IPS-18a (cell line): ENCODE measurements around the gene ALOX5.
A peak's percentile ranks its signal among the peaks of the same experiment; 100 is the strongest.
"Not testable (repeated sequence)": the region's sequence is repeated elsewhere in the genome, so short reads cannot be mapped to it uniquely, and the experiment has no call there.

Experiments
- H3K27ac ChIP-seq: one replicate; pipeline ENCODE4 v1.5.1; 2013; ENCODE audit warnings: low read length
- H3K27me3 ChIP-seq: one replicate; pipeline ENCODE4 v1.6.1; 2013; ENCODE audit warnings: mild to moderate bottlenecking, low read length; ENCODE audit not compliant: control insufficient read depth, insufficient read depth
- H3K36me3 ChIP-seq: one replicate; pipeline ENCODE4 v1.6.1; 2013; ENCODE audit warnings: low read depth, low read length; ENCODE audit not compliant: control insufficient read depth
- H3K4me1 ChIP-seq: one replicate; pipeline ENCODE4 v1.6.1; 2013; ENCODE audit warnings: low read depth, low read length; ENCODE audit not compliant: control insufficient read depth
- H3K4me3 ChIP-seq: one replicate; pipeline ENCODE4 v1.5.1; 2013; ENCODE audit warnings: low read length
- H3K9ac ChIP-seq: one replicate; pipeline ENCODE4 v1.6.1; 2013; ENCODE audit warnings: mild to moderate bottlenecking, low read length, moderate library complexity
- H3K9me3 ChIP-seq: one replicate; pipeline ENCODE4 v1.6.1; 2013; ENCODE audit warnings: low read depth, low read length; ENCODE audit not compliant: control insufficient read depth

ALOX5 gene

DNA sequence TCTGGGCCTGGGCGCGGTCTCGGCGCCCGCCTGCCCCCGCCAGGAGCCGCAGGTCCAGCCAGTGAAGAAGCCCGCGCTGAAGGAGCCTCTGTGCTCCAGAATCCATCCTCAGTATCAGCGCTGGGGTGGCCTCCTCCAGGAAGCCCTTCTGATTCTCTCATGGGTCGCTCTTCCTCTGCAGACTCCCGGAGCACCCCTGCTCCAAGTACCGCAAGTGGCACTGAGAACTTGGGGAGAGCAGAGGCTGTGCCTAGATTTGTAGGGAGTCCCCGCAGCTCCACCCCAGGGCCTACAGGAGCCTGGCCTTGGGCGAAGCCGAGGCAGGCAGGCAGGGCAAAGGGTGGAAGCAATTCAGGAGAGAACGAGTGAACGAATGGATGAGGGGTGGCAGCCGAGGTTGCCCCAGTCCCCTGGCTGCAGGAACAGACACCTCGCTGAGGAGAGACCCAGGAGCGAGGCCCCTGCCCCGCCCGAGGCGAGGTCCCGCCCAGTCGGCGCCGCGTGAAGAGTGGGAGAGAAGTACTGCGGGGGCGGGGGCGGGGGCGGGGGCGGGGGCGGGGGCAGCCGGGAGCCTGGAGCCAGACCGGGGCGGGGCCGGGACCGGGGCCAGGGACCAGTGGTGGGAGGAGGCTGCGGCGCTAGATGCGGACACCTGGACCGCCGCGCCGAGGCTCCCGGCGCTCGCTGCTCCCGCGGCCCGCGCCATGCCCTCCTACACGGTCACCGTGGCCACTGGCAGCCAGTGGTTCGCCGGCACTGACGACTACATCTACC is at the start of gene ALOX5:
Gene ALOX5, plus strand, starts transcription at position 641 of the 774 bp plus-strand sequence. Its CDS starts 64 bp downstream, at position 705.
- Histone ChIP-seq H3K27ac (no peak within 1 kb of the TSS), H3K9me3 (no peaks in the 10 kb centered on the region), H3K27me3 (peaks cover 65% of the 10 kb centered on the region), H3K4me1 (peaks cover 9% of the 10 kb centered on the region), H3K4me3 (peak within 1 kb of the TSS; percentile 59), H3K36me3 (no peaks in the 10 kb centered on the region), H3K9ac (no peak within 1 kb of the TSS)

DNA sequence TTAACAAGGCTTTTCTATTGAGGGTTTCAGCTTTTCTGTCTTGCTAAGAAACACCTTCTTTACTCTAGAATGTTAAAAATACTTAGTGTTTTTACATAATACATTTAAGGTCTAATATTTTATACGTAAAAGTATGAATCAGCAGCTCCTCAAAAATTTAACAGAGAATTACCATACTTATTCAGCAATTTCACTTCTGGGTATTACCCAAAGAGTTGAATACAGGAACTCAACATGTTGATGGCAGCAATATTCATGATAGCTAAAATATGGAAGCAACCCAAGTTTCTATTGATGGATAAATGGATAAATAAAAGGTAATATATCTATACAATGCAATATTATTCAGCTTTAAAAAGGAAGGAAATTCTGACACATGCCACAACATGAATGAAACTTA is 48.9 kb upstream of the ALOX5 start:
- H3K9me3 ChIP-seq, result peaks cover under 1% of the 10 kb centered on the region
- H3K27me3 ChIP-seq, result no peaks in the 10 kb centered on the region
- H3K27ac ChIP-seq, result no peak overlapping the region
- no peak overlapping the region for H3K4me3 ChIP-seq
- H3K36me3 ChIP-seq, result no peaks in the 10 kb centered on the region
- no peak overlapping the region for H3K9ac ChIP-seq
- no peaks in the 10 kb centered on the region for H3K4me1 ChIP-seq

GRCh38 chr10:45326864-45327263 is 47.2 kb upstream of the ALOX5 start:
- H3K9ac ChIP-seq, H3K9me3 ChIP-seq, H3K27me3 ChIP-seq, H3K4me1 ChIP-seq, H3K36me3 ChIP-seq, H3K27ac ChIP-seq, H3K4me3 ChIP-seq: not testable (repeated sequence)

DNA sequence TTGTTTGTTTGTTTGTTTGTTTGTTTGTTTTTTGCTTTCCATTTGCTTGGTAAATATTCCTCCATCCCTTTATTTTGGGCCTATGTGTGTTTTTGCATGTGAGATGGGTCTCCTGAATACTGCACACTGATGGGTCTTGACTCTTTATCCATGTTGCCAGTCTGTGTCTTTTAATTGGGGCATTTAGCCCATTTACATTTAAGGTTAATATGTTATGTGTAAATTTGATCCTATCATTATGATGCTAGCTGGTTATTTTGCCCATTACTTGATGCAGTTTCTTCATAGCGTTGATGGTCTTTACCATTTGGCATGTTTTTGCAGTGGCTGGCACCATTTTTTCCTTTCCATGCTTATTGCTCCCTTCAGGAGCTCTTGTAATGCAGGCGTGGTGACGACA is 42.2 kb upstream of the ALOX5 start:
- not testable (repeated sequence) for H3K36me3 ChIP-seq, H3K27ac ChIP-seq, H3K4me1 ChIP-seq, H3K27me3 ChIP-seq, H3K9ac ChIP-seq, H3K4me3 ChIP-seq, H3K9me3 ChIP-seq

GRCh38 chr10:45339894-45340293 is 34.1 kb upstream of the ALOX5 start:
- no peaks in the 10 kb centered on the region for H3K36me3 ChIP-seq

GRCh38 chr10:45340420-45340819 is 33.6 kb upstream of the ALOX5 start:
- not testable (repeated sequence) for H3K4me3 ChIP-seq, H3K4me1 ChIP-seq, H3K9ac ChIP-seq, H3K27me3 ChIP-seq, H3K36me3 ChIP-seq, H3K27ac ChIP-seq, H3K9me3 ChIP-seq

More at GRCh38 chr10:45339894-45340293, 34.1 kb upstream of the ALOX5 start:
- no peak overlapping the region for H3K9ac ChIP-seq
- H3K4me1 ChIP-seq, result no peaks in the 10 kb centered on the region
- no peaks in the 10 kb centered on the region for H3K9me3 ChIP-seq
- no peak overlapping the region for H3K27ac ChIP-seq
- no peaks in the 10 kb centered on the region for H3K27me3 ChIP-seq
- H3K4me3 ChIP-seq, result no peak overlapping the region

DNA sequence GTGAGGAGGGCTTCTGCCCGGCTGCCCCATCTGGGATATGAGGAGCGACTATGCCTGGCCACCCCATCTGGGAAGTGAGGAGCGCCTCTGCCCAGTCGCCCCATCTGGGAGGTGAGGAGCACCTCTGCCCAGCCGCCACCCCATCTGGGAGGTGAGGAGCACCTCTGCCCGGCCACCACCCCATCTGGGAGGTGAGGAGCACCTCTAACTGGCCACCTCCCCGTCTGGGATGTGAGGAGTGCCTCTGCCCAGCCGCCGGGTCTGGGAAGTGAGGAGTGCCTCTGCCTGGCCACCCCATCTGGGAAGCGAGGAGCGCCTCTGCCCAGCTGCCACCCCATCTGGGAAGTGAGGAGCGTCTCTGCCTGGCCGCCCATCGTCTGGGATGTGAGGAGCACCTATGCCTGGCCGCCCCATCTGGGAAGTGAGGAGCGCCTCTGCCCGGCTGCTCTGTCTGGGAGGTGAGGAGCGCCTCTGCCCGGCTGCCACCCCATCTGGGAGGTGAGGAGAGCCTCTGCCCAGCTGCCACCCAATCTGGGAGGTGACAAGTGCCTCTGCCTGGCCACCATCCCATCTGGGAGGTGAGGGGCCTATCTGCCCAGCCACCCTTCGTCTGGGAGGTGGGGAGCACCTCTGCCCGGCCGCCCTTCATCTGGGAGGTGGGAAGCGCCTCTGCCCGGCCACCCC is 27.2 kb upstream of the ALOX5 start:
- not testable (repeated sequence) for H3K27ac ChIP-seq, H3K9ac ChIP-seq, H3K27me3 ChIP-seq, H3K4me3 ChIP-seq, H3K9me3 ChIP-seq, H3K36me3 ChIP-seq, H3K4me1 ChIP-seq

DNA sequence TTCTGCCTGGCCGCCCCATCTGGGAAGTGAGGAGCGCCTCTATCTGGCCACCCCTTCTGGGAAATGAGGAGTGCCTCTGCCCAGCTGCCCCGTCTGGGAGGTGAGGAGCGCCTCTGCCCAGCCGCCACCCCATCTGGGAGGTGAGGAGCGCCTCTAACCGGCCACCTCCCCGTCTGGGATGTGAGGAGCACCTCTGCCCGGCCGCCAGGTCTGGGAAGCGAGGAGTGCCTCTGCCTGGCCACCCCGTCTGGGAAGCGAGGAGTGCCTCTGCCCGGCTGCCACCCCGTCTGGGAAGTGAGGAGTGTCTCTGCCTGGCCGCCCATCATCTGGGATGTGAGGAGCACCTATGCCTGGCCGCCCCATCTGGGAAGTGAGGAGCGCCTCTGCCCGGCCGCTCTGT is 26.6 kb upstream of the ALOX5 start:
- H3K36me3 ChIP-seq, H3K4me1 ChIP-seq, H3K4me3 ChIP-seq, H3K27ac ChIP-seq, H3K9me3 ChIP-seq, H3K27me3 ChIP-seq, H3K9ac ChIP-seq: not testable (repeated sequence)

DNA sequence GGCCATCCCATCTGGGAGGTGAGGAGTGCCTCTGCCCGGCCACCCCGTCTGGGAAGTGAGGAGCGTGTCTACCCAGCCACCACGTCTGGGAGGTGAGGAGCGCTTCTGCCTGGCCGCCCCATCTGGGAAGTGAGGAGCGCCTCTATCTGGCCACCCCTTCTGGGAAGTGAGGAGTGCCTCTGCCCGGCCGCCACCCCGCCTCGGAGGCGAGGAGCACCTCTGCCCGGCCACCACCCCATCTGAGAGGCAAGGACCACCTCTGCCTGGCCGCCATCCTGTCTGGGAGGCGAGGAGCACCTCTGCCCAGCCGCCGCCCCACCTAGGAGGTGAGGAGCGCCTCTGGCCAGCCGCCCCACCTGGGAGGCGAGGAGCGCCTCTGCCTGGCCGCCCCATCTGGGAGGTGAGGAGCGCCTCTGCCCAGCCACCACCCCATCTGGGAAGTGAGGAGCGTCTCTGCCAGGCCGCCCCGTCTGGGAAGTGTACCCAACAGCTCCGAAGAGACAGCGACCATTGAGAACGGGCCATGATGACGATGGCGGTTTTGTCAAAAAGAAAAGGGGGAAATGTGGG is 25.7 kb upstream of the ALOX5 start:
- H3K9ac ChIP-seq, H3K36me3 ChIP-seq, H3K27me3 ChIP-seq, H3K9me3 ChIP-seq, H3K4me3 ChIP-seq, H3K4me1 ChIP-seq, H3K27ac ChIP-seq: not testable (repeated sequence)

DNA sequence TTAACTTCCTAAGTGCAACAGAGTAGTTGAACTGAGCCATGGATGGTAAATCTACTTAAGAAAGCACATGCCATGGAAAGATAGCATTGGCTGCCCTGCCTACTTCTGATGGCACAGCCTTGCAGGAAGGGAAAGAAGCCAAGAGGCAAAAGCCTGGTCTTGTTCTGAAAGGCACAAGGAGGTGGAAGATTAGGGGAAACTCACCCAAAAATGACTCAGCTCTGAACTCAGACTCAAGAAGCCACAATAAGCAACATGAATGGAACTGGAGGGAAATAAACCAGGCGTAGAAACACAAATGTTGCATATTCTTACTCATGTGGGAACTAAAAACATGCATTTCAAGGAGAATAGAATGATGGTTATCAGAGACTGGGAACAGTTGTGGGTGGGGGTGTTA is 20.8 kb upstream of the ALOX5 start:
- no peaks in the 10 kb centered on the region for H3K9me3 ChIP-seq
- no peak overlapping the region for H3K4me3 ChIP-seq
- no peak overlapping the region for H3K27ac ChIP-seq
- H3K4me1 ChIP-seq, result no peaks in the 10 kb centered on the region
- H3K36me3 ChIP-seq, result no peaks in the 10 kb centered on the region
- H3K27me3 ChIP-seq, result no peaks in the 10 kb centered on the region
- no peak overlapping the region for H3K9ac ChIP-seq

GRCh38 chr10:45354261-45354660 is 19.8 kb upstream of the ALOX5 start:
- H3K27me3 ChIP-seq, result no peaks in the 10 kb centered on the region
- H3K36me3 ChIP-seq, result no peaks in the 10 kb centered on the region
- H3K4me1 ChIP-seq, result peaks cover 8% of the 10 kb centered on the region
- H3K9ac ChIP-seq, result no peak overlapping the region
- H3K4me3 ChIP-seq, result no peak overlapping the region
- H3K9me3 ChIP-seq, result no peaks in the 10 kb centered on the region
- H3K27ac ChIP-seq, result no peak overlapping the region

GRCh38 chr10:45355494-45355893 is 18.5 kb upstream of the ALOX5 start:
- H3K9me3 ChIP-seq, result no peaks in the 10 kb centered on the region

More at GRCh38 chr10:45355494-45355893, 18.5 kb upstream of the ALOX5 start:
- Histone ChIP-seq H3K36me3 (no peaks in the 10 kb centered on the region), H3K27ac (no peak overlapping the region), H3K9ac (no peak overlapping the region), H3K27me3 (no peaks in the 10 kb centered on the region), H3K4me1 (peaks cover 8% of the 10 kb centered on the region), H3K4me3 (no peak overlapping the region)
